Occipital lobe (tissue), 3 donors: Measurements from ENCODE around the gene RPS23. TPM values are rescaled to one million over a fixed set of nuclear protein-coding genes. Genes with fewer than 3 reads are reported as not detected.

Source experiments
- DNase-seq: peaks from one replicate; lab custom pipeline; 2025; lab: John Stamatoyannopoulos, UW
- small RNA-seq: library from RNA; depleted of rRNA; stranded (forward); fragments of <200 nt; gene quantifications from one replicate; pipeline ENCODE3, GENCODE V24; 2014
- total RNA-seq: library from RNA; depleted of rRNA; stranded (reverse); fragments of >200 nt; gene quantifications from one replicate; pipeline ENCODE4 v1.2.3, GENCODE V29; 2014

The RPS23 gene
- total RNA-seq, 1 donor from 2014 or later: 3,378 TPM

DNA sequence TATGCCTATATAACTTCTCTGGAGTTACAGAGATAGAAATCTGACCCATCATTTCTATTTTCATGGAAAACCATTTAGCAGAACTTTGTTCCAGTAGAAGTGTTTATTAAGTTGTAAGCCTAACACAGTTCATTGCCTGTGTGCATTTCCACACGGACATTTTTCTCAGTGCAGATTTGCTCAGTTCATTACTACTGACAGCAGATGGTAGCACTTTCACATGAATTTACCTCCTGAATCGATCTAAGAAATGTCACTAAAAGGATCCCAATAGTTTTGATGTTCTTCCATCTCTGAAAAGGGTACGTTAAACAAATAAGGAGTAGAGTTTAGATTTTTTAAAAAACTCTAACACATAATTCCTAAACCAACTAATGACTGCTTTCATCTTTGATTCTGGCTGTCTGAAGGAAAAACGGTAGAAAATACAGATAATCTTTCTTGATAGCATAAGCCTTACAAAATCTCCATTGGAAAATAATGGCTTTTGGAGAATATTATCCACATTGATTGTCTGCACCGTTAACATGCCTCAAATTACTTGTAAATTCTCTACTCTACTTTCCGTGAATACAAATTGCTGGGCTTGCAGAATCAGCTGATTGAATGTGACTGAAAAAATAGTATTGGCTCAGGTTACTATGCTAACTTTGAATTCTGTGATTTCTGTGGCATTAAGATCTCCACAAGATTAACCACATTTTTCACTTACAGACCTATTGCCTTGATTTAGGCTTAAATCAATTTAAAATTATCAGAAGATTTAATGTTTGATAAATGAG, 33.1 kb downstream of the RPS23 start:
- no peak for DNase-seq

DNA sequence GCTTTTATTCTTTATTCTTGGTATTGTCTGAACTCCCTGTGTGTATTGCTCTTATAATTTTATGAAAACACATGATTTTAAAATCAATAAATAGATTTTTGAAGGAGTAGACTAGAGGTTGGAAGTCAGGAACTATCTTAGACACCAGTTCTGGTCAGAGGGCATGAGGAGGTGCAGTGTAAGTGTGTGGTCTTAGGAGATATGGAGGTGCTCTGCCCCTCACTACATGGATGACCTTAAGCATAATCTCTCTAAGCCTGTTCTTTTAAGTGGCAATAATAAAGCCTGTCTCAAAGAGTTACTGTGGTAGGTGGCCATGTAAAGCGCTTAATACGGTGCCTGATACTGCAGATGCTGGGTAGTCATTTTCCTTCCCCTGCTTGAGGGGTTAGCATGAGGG, 34.0 kb downstream of the RPS23 start:
- DNase-seq: no peak

GRCh38 chr5:82234885-82235284, 43.3 kb downstream of the RPS23 start:
- no peak for DNase-seq

DNA sequence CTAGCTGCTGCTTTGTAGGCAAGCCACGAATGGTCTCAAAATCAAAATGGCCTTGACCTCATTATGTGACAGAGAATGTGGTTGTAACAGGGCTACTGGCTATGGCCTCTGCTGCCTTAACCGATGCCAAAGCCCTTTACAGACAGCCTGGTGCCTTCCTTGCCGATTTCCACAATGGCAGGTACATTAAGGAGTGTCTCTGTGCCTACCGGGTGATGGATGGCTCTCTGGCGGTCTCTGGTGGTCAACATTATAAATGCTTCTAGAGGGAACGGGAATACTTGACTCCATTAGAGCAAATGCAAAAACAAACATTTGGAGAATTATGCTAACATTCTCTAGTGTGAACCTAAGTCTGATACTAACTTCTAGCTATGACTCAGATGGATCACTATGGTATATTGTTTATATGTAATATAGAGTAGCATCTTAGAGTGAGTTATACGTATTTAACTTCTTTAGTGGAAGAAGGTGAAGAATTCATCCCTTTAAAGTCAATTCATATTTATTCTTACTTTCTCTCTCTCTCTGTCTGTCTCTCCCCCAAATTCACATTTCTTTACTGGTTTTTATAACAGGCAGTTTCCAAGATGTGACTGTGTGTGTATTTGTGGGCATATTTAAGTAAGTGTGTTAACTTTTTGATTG, 52.5 kb downstream of the RPS23 start:
- peak; percentile 45 for DNase-seq

Small RNAs within 50 kb of the gene (small RNA-seq; reads per million reads assigned to genes)
- not detected for gene AC010598.1
